H1 (cell line): Measurements from ENCODE around the gene KIN. TPM values are rescaled to one million over a fixed set of nuclear protein-coding genes. Genes with fewer than 3 reads are reported as not detected.

Experiments used
- CTCF ChIA-PET: fragments of 300-600 bp; sonication (Branson Sonifier 250); formaldehyde crosslinking; loops from one replicate; lab custom pipeline; 2021; ENCODE audit not compliant: partially characterized antibody; lab: Charles Lee
- POLR2A ChIA-PET: fragments of 300-600 bp; sonication (Branson Sonifier 250); formaldehyde crosslinking; loops from one replicate; lab custom pipeline; 2021; ENCODE audit warnings: inconsistent platforms; ENCODE audit not compliant: partially characterized antibody; lab: Charles Lee
- DNase-seq, 2 experiments: peaks; one replicate each; pipeline versions ENCODE4 v3.0.0 to v3.0.0-alpha.2; 2010 to 2022; ENCODE audit warnings: low spot score in 2 of 2, low read depth in 1 of 2, mixed read lengths in 1 of 2
- FAIRE-seq: peaks from 2 replicates; lab custom pipeline; 2011; peaks lifted over from hg19 to GRCh38; lab: Jason Lieb, UNC
- H2AFZ ChIP-seq: 2 replicates; pipeline ENCODE4 v1.8.1; 2012; ENCODE audit warnings: low read length, inconsistent platforms
- H2AK5ac ChIP-seq: 2 replicates; pipeline ENCODE4 v1.6.1; 2013; ENCODE audit warnings: low read depth, low read length
- H2BK120ac ChIP-seq: replicated peaks from 2 replicates; pipeline ENCODE3; 2013; ENCODE audit warnings: low read depth, low read length, inconsistent platforms
- H2BK12ac ChIP-seq: 2 replicates; pipeline ENCODE4 v1.6.1; 2013; ENCODE audit warnings: low read depth, low read length
- H2BK15ac ChIP-seq: 2 replicates; pipeline ENCODE4 v1.6.1; 2013; ENCODE audit warnings: low read length
- H2BK20ac ChIP-seq: 2 replicates; pipeline ENCODE4 v1.6.1; 2013; ENCODE audit warnings: low read length
- H2BK5ac ChIP-seq: 2 replicates; pipeline ENCODE4 v1.6.1; 2013; ENCODE audit warnings: low read depth, low read length
- H3K14ac ChIP-seq: 2 replicates; pipeline ENCODE4 v1.6.1; 2013; ENCODE audit warnings: inconsistent platforms; ENCODE audit not compliant: insufficient read length
- H3K18ac ChIP-seq: 2 replicates; pipeline ENCODE4 v1.6.1; 2013; ENCODE audit warnings: low read length; ENCODE audit errors: extremely low read depth
- H3K23ac ChIP-seq: 2 replicates; pipeline ENCODE4 v1.6.1; 2013; ENCODE audit warnings: inconsistent platforms; ENCODE audit not compliant: insufficient read length
- H3K23me2 ChIP-seq: 2 replicates; pipeline ENCODE4 v1.6.1; 2013; ENCODE audit warnings: low read depth, low read length
- H3K27ac ChIP-seq: 2 replicates; pipeline ENCODE4 v1.6.1; 2011; ENCODE audit warnings: low read depth, low read length, inconsistent platforms
- H3K27me3 ChIP-seq, 4 experiments: replicated peaks in 1 of 4; 1 replicate in 1 of 4; 2 replicates in 3 of 4; pipeline versions ENCODE4 v1.6.1 to v1.8.1; 2011 to 2013; ENCODE audit warnings: low read length in 3 of 4, mild to moderate bottlenecking in 3 of 4, inconsistent platforms in 2 of 4, mixed read lengths in 2 of 4, moderate library complexity in 1 of 4; ENCODE audit not compliant: control insufficient read depth in 3 of 4, insufficient read depth in 3 of 4; ENCODE audit errors: extremely low read depth in 1 of 4
- H3K36me3 ChIP-seq, 4 experiments: 2 replicates each; pipeline versions ENCODE4 v1.6.1 to v1.8.1; 2011 to 2013; ENCODE audit warnings: mild to moderate bottlenecking in 4 of 4, low read length in 3 of 4, moderate library complexity in 2 of 4, control low read depth in 1 of 4, inconsistent platforms in 1 of 4; ENCODE audit not compliant: insufficient read depth in 4 of 4, control insufficient read depth in 2 of 4
- H3K4ac ChIP-seq: replicated peaks from 2 replicates; pipeline ENCODE3; 2013; ENCODE audit warnings: low read length, low read depth, mixed read lengths, inconsistent platforms; ENCODE audit not compliant: insufficient read length
- H3K4me1 ChIP-seq, 4 experiments: replicated peaks in 1 of 4; 1 replicate in 1 of 4; 2 replicates in 3 of 4; pipeline versions ENCODE4 v1.6.1 to v1.8.1; 2011 to 2013; ENCODE audit warnings: low read length in 3 of 4, inconsistent platforms in 2 of 4, mixed read lengths in 1 of 4; ENCODE audit not compliant: insufficient read depth in 4 of 4, control insufficient read depth in 3 of 4
- H3K4me2 ChIP-seq, 2 experiments: 2 replicates each; pipeline versions ENCODE4 v1.6.1 to v1.8.1; 2011 to 2013; ENCODE audit warnings: low read depth in 2 of 2, low read length in 2 of 2, control low read depth in 1 of 2, inconsistent platforms in 1 of 2, mild to moderate bottlenecking in 1 of 2; ENCODE audit not compliant: insufficient read depth in 1 of 2
- H3K4me3 ChIP-seq, 4 experiments: fragments of 200-600, 300-600 bp in 1 of 4; sonication (generic), shearing (Covaris generic), sonication (Bioruptor Twin) in 1 of 4; 2 replicates each; pipeline versions ENCODE4 v1.5.1 to v1.8.1; 2011 to 2016; ENCODE audit warnings: low read length in 4 of 4, low read depth in 3 of 4, control low read depth in 2 of 4, inconsistent platforms in 2 of 4, mild to moderate bottlenecking in 2 of 4, mixed read lengths in 1 of 4, moderate library complexity in 1 of 4; ENCODE audit not compliant: insufficient read depth in 2 of 4; ENCODE audit errors: extremely low read depth in 1 of 4
- H3K56ac ChIP-seq: replicated peaks from 2 replicates; pipeline ENCODE3; 2013; ENCODE audit warnings: low read depth, mild to moderate bottlenecking, mixed read lengths, low read length, inconsistent platforms; ENCODE audit not compliant: insufficient read length
- H3K79me1 ChIP-seq: 2 replicates; pipeline ENCODE4 v1.6.1; 2013; ENCODE audit warnings: low read depth, low read length, control low read depth
- H3K79me2 ChIP-seq, 2 experiments: 2 replicates each; pipeline versions ENCODE4 v1.6.1 to v1.8.1; 2012 to 2013; ENCODE audit warnings: low read length in 2 of 2, mild to moderate bottlenecking in 2 of 2, inconsistent platforms in 1 of 2; ENCODE audit not compliant: insufficient read depth in 2 of 2, control insufficient read depth in 1 of 2
- H3K9ac ChIP-seq, 4 experiments: replicated peaks in 1 of 4; 1 replicate in 1 of 4; 2 replicates in 3 of 4; pipeline versions ENCODE4 v1.6.1 to v1.8.1; 2011 to 2013; ENCODE audit warnings: low read depth in 3 of 4, low read length in 3 of 4, control low read depth in 2 of 4, mild to moderate bottlenecking in 2 of 4, moderate library complexity in 2 of 4, inconsistent platforms in 1 of 4; ENCODE audit errors: extremely low read depth in 1 of 4
- H3K9me3 ChIP-seq, 2 experiments: 2 replicates each; pipeline versions ENCODE4 v1.6.1 to v1.8.1; 2012 to 2013; ENCODE audit warnings: mild to moderate bottlenecking in 2 of 2, moderate library complexity in 2 of 2, control low read depth in 1 of 2, inconsistent platforms in 1 of 2, low read depth in 1 of 2, low read length in 1 of 2, mixed read lengths in 1 of 2; ENCODE audit not compliant: insufficient read depth in 2 of 2
- H4K20me1 ChIP-seq, 2 experiments: replicated peaks in 1 of 2; 2 replicates each; pipeline versions ENCODE3 to v1.8.1; 2011 to 2013; ENCODE audit warnings: inconsistent platforms in 2 of 2, low read length in 2 of 2, mild to moderate bottlenecking in 1 of 2; ENCODE audit not compliant: insufficient read depth in 2 of 2, control insufficient read depth in 1 of 2
- H4K5ac ChIP-seq: 2 replicates; pipeline ENCODE4 v1.6.1; 2013; ENCODE audit warnings: low read length, low read depth, mixed read lengths, inconsistent platforms; ENCODE audit not compliant: insufficient read length
- H4K8ac ChIP-seq: 2 replicates; pipeline ENCODE4 v1.8.0; 2013; ENCODE audit warnings: mild to moderate bottlenecking, moderate library complexity, low read length, inconsistent platforms; ENCODE audit not compliant: insufficient read depth; ENCODE audit errors: extremely low read depth
- H4K91ac ChIP-seq: replicated peaks from 2 replicates; pipeline ENCODE3; 2013; ENCODE audit warnings: low read length, mixed read lengths, inconsistent platforms; ENCODE audit not compliant: insufficient read length
- BACH1 ChIP-seq: IDR thresholded peaks from 2 replicates; pipeline ENCODE4 v1.6.1; 2012; ENCODE audit warnings: low read length, improper control_type of control experiment
- CTBP2 ChIP-seq: IDR thresholded peaks from 2 replicates; pipeline ENCODE4 v1.7.0; 2011; ENCODE audit warnings: borderline replicate concordance, mild to moderate bottlenecking, moderate library complexity, mixed read lengths, low read length; ENCODE audit not compliant: insufficient read depth, insufficient read length
- KDM1A ChIP-seq: fragments of 200-600, 300-600 bp; sonication (generic); IDR thresholded peaks from 2 replicates; pipeline ENCODE4 v1.7.1; 2016; ENCODE audit warnings: mild to moderate bottlenecking, low read length, borderline replicate concordance
- RBBP5 ChIP-seq: IDR thresholded peaks from 2 replicates; pipeline ENCODE4 v1.7.1; 2012; ENCODE audit warnings: low read depth, mild to moderate bottlenecking, inconsistent platforms, low read length, moderate library complexity, borderline replicate concordance
- WGBS, 2 experiments: shearing (Covaris generic) in 1 of 2; methylation state at CpG; one replicate each; pipeline versions ENCODE4 v1.1.6 to v1.1.7; 2013 to 2015; ENCODE audit warnings: low lambda C conversion rate in 2 of 2, mixed read lengths in 2 of 2, inconsistent platforms in 1 of 2, low coverage in 1 of 2, missing lambda C conversion rate in 1 of 2; ENCODE audit not compliant: insufficient replicate concordance in 2 of 2, insufficient coverage in 1 of 2, insufficient read length in 1 of 2; ENCODE audit errors: extremely low coverage in 1 of 2, missing lambda C conversion rate in 1 of 2; 5-methylcytosine and 5-hydroxymethylcytosine counted together
- polyA plus RNA-seq, 7 experiments: library from polyadenylated mRNA; depleted of rRNA in 3 of 7; stranded (reverse) in 5 of 7; unstranded in 2 of 7; fragments of >200 nt in 5 of 7; fragments of 200-250 nt in 2 of 7; gene quantifications; 1 replicate in 5 of 7; 2 replicates in 1 of 7; 4 replicates in 1 of 7; pipeline versions ENCODE4 v1.2.1 to v1.2.3, GENCODE V29; 2011 to 2013; ENCODE audit warnings: missing spikeins in 2 of 7, mixed read lengths in 2 of 7
- total RNA-seq: library from RNA; stranded (reverse); fragmentation: NEBNext Ultra II Directional; extraction: Animal tissue kit (Norgen Biotek cat#: 25700); gene quantifications from 2 replicates; pipeline ENCODE4 v1.2.1, GENCODE V29; 2021

KIN gene
- total and polyA plus RNA-seq, 2 of the 8 experiments (the other 6 are each of a cell fraction or from before 2014, with no cell fraction given): 3.7 to 16.5 TPM

GRCh38 chr10:7702288-7702812, 85.4 kb downstream of the KIN start:
- no peak overlapping the region for H3K9ac ChIP-seq
- no peak overlapping the region for H2BK20ac ChIP-seq
- TF ChIP-seq BACH1 (no peak), CTBP2 (no peak), RBBP5 (no peak), KDM1A (no peak)
- ChIA-PET CTCF (interaction anchor here (0.6 to 1.2 kb wide), 4 partner anchors 32 to 176 kb away, joined by 3 to 4 read pairs (median 4); no protein-coding TSS in a partner anchor), POLR2A (no interaction called here)
- H3K4me2 ChIP-seq: no peak overlapping the region
- no peak overlapping the region for H3K14ac ChIP-seq
- H4K91ac ChIP-seq: no peak overlapping the region
- no peak overlapping the region for H2BK15ac ChIP-seq
- H3K18ac ChIP-seq: no peak overlapping the region
- H3K4me3 ChIP-seq: no peak overlapping the region
- no peaks in the 10 kb centered on the region; the same call in 1 of the 2 replicates for H3K23me2 ChIP-seq
- H3K56ac ChIP-seq: no peak overlapping the region
- H3K36me3 ChIP-seq: no peaks in the 10 kb centered on the region
- no peak overlapping the region for H4K8ac ChIP-seq
- DNase-seq (no peak), FAIRE-seq (no peak)
- no peak overlapping the region for H3K23ac ChIP-seq
- H3K79me2 ChIP-seq: no peaks in the 10 kb centered on the region
- no peak overlapping the region for H2BK5ac ChIP-seq
- no peak overlapping the region for H2BK120ac ChIP-seq
- WGBS, 2 experiments: 96% methylated on average over 4 of the region's 4 CpGs; no CpG with 5 or more reads in 1 of the 2 experiments
- no peaks in the 10 kb centered on the region for H3K9me3 ChIP-seq
- no peaks in the 10 kb centered on the region for H4K20me1 ChIP-seq
- no peaks in the 10 kb centered on the region for H3K4me1 ChIP-seq
- no peak overlapping the region for H2AFZ ChIP-seq
- H3K79me1 ChIP-seq: no peaks in the 10 kb centered on the region
- H3K27ac ChIP-seq: no peak overlapping the region
- no peaks in the 10 kb centered on the region for H3K27me3 ChIP-seq
- no peak overlapping the region for H2BK12ac ChIP-seq
- no peak overlapping the region for H4K5ac ChIP-seq
- no peak overlapping the region for H2AK5ac ChIP-seq
- H3K4ac ChIP-seq: no peak overlapping the region
